ENCODE data around the gene BLOC1S5.

DNA sequence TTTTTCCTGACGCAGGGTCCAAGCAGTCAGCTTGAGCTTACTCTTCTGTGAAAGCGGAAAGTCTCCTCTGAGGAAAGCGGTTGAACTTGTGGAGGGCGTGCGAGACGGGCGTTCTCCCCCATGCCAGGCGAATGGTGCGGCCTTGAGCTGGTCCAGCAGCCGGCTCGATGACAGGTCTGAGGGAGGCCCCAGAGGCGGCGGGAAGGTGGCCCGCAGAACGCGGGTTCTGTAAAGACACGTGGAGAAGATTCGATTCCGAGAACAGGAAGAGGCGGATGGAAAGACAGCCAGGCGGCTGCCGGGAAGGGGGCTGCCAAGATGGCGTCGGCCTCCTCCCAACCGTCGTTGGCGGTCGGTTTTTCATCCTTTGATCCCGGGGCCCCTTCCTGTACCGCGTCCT lies 78.0 kb downstream of the BLOC1S5 start:
- no peak for TF ChIP-seq ARNTL (CRISPR knock-in tag; IDR thresholded peaks at IDR 0.05)
- TF ChIP-seq HNRNPK (IDR thresholded peaks at IDR 0.05; ENCODE audit: low read depth, low read length, poor library complexity, severe bottlenecking): no peak
- TF ChIP-seq EZH2 (conservative IDR thresholded peaks at IDR 0.05; ENCODE audit: low read depth, low read length): no peak
- no peak for TF ChIP-seq JUNB (CRISPR knock-in tag; IDR thresholded peaks at IDR 0.05; ENCODE audit: borderline replicate concordance)
- no peak for TF ChIP-seq POLR2AphosphoS5 (IDR thresholded peaks at IDR 0.05; ENCODE audit: low read depth, low read length)
